Smooth muscle cell of trachea (primary cell): Measurements from ENCODE around the gene CDY1B. TPM values are rescaled to one million over a fixed set of nuclear protein-coding genes. Genes with fewer than 3 reads are reported as not detected.

ENCODE experiments used
- total RNA-seq: library from RNA; depleted of rRNA; stranded (reverse); fragments of >200 nt; gene quantifications from 2 replicates; pipeline ENCODE4 v1.2.1, GENCODE V29; 2014

Gene CDY1B, protein sequence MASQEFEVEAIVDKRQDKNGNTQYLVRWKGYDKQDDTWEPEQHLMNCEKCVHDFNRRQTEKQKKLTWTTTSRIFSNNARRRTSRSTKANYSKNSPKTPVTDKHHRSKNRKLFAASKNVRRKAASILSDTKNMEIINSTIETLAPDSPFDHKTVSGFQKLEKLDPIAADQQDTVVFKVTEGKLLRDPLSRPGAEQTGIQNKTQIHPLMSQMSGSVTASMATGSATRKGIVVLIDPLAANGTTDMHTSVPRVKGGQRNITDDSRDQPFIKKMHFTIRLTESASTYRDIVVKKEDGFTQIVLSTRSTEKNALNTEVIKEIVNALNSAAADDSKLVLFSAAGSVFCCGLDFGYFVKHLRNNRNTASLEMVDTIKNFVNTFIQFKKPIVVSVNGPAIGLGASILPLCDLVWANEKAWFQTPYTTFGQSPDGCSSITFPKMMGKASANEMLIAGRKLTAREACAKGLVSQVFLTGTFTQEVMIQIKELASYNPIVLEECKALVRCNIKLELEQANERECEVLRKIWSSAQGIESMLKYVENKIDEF
- total RNA-seq = not detected in 2 replicates

DNA sequence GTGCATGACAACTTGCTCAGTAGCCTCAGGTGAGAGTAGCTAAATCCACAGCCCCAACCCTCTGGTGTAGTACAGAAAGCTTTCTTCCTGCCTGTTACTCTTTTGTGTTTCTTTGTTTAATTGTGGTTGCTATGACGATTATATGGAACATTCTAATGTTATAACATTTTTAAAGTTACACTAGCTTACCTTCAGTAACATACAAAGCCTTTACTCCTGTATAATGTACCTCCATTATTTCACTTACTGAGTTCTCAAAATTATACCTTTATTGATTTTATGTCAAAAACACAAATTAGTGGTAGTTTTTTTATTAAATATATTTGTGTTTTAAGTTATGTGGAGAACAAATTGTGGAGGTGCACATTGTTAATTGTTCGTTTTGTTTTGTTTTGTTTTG lies at the start of gene CDY1B:
Gene CDY1B, minus strand, starts transcription at position 101 of the 400 bp plus-strand sequence. CDS start 331 bp downstream, outside the sequence.

